Activated CD4-positive, alpha-beta T cell treated with anti-CD3 and anti-CD28 coated beads, Interleukin-2, amount 50 U/mL, for 24 hours (primary cell): Measurements from ENCODE around the gene CTNNA3.
"Not testable (repeated sequence)": the region's sequence is repeated elsewhere in the genome, so short reads cannot be mapped to it uniquely, and the experiment has no call there.

Experiments used
- DNase-seq, 2 donors: peaks; one replicate each; pipeline ENCODE4 v3.0.0-alpha.2; 2020; ENCODE audit warnings: low read depth in 1 of 2, low spot score in 1 of 2

The CTNNA3 gene

DNA sequence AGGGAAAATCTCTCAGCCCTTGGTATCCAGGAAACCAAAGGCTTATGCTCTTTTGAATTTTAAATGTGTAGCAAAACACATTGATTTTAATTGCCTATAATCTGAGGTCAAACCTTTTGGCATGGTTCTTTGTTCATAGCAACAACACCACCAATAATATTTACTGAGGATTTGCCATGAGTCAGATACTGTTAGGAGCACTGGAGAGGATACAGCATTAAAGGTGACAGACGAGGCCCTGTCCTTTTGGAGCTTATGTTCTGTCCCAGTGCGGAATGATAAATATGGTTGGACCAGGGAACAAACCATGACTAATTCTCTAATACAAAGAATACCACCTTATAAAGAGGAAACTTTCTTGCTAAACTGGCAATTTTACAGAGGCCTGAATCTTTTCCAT is 176.6 kb downstream of the CTNNA3 start:
- DNase-seq = no peak

DNA sequence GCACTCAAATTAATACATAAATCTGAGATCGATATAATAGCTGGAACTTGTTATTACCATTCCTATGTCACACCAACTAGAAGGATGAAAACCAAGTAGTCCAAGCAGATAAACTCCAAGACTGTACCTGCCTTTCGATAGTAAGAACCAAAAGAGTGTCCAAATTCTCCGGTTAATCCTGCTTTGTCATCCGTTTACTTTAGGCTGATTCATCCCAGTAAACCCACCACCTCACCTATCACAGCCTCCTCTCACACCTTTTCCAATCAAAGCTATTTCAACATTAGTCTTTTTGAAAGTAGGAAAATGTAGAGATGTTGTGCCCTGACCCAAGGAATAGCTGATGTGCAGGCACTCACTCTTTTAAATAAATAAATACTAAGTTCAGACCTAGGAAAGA is 177.2 kb downstream of the CTNNA3 start:
- no peak for DNase-seq

DNA sequence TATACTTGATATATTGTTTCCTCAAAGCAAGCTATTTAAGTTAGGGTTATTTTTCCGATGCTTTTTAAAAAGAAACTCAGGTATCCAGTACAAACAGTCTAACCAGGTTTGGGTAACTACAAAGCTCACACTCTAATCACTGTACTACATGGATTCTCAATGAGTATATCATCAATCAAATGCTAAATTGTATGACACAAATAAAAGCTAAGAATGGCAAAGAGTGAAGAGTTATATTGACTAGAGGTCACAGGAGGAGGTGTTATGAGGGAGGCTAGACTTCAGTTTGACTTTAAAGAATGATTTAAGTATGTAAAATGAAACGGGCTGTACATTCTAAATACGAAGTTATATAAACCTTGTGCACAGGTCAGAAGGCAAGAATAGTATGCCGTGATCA is 178.0 kb downstream of the CTNNA3 start:
- no peak for DNase-seq

DNA sequence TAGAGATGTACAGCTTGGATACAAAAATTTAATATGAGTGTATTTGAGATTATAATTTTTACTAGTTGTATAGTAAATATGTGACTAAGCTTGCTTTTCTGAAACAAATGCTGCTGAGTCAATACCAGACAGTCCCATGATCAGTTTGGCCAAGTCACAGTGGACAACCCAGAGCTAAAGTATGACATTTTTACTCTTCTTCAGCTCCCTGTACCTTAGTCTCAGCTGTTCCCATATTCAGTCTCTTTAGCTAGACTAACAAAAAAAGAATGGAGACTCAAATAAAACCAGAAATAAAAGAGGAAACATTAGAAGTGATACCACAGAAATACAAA is 189.3 kb downstream of the CTNNA3 start:
- DNase-seq = no peak

DNA sequence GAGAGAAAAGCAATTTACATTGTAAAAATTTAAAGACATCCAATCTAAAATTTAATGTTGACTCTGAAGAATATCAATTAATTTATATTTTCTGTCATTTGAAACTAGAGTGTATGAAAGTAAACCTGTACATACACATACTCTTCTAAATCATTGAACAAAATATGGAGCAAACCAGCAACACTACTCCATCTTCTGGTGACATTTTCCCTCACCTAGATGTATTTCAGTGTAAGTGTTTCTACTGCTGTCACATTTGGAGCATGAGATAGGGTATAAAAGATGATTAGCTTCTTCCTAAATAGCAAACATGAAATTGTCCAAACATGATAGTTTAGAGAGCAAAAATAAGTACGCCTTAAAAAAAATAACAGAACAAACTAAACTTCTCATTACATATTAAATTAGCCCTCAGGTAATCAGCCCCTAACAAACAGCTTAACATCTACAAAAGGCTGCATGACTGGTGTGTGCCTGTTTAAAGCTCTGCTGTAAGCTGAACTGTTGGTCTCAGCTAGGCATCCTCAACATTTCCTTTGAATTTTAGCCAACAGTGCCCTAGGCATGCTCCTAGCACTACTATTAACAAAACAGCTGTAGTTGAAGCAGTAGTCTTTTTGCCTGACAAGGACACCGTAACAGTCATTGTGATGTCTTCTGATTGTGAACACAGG is 189.8 kb downstream of the CTNNA3 start:
- no peak for DNase-seq

DNA sequence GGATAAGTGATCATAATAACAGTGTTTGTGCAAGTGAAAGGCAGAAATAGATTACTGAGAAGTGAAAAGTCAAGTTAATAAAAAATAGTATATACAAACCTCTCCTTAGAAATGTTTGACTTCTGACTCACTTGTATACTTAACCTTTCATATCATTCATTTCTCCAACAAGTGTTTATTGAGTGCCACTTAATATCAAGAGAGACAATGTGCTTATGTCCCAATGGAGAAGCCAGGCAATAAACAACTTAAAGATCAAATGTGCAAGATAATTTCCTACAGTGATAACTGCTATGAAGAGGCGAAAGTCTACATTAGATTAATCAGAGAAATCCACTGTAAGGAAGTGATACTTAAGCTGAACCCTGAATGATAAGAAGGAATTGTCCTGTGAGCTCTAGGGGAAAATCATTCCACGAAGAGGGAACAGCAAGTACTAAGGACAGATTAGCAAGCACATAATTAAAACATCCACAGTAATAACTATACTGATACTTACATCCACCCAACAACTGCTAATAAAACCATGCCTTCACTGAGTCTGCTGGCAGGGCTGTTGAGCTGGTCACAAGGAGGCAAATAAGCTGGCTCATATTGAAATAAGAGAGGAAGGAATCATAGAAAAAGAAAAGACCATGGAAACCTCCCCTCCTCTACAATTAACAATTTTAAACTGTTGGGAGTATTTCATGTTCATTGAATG is 203.5 kb downstream of the CTNNA3 start:
- no peak for DNase-seq

DNA sequence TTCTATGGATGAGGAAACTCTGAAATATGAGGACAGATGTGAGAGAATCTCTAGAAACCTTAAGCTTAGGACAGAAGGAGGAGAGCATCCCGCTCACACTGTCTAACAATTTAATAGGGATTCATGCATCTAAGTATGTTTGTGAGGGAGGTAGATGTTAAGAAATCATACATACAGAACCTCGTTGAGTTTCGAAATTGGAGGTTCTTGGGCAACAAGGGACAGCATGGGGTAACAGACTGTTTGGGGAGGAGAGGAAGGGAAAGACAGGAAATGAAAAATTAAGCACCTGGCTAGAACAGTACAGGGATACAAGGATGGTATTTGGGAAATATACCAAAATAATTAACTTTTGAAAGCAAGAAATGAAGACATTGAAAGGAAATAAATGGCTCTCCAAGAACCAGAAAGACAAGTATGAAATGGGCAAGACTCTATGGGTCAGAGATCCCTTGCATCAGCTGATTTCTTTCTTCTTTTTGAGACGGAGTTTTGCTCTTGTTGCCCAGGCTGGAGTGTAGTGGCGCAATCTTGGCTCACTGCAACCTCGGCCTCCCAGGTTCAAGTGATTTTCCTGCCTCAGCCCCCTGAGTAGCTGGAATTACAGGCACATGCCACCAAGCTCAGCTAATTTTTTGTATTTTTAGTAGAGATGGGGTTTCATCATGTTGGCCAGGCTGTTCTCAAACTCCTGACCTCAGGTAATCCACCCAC is 207.9 kb downstream of the CTNNA3 start:
- DNase-seq = no peak

DNA sequence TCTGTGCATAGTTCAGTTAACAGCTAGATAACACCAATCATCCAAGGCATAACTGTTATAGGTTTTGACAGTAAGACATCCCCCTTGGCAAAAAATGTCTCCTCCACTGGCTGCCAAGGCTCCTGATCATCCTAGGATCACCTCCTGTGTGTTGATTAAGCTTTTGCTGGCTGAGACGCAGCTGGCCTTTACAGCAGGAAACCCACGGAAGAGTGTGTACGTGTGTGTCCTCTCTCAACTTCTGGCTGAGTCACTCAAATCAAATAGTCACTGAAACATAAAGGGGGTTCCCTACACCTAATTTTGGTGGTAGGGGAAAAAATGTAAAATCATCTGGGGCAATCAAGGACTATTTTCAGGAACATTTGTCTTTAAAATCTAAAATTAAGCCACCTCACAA is 208.8 kb downstream of the CTNNA3 start:
- DNase-seq = no peak

DNA sequence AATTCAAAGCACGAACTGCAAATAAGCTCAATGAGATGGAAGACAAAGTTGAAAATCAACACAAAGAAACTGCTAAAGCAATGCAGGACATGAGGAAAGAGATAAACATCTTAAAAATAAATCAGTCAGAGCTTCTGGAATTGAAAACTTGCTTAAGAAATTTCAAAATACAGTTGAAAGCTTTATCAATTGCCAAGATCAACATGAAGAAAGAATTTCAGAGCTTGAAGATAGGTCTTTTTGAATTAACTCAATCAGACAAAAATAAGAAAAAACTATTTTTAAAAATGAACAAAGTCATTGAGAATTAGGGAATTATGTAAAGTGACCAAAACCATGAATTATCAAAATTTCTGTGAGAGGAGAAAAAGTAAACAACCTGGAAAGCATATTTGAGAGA is 218.1 kb downstream of the CTNNA3 start:
- no peak for DNase-seq

DNA sequence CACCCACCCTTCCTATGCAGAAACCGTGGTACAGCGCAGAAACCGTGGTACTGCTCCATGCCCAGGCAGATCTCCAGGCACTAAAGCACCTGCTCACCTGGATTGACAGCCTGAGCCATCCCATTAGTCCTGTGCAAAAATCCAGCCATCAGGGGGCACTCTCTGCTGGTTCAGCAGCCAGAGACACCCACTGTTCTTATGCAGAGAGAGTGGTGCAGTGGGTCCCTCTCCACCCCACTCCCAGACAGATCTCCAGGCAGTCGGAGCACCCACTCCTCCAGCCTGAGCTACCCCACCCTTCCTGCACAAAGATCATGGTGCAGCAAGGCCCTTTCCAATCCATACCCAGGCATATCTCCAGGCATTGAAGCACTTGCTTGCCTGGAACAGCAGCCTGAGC is 219.8 kb downstream of the CTNNA3 start:
- no peak for DNase-seq

DNA sequence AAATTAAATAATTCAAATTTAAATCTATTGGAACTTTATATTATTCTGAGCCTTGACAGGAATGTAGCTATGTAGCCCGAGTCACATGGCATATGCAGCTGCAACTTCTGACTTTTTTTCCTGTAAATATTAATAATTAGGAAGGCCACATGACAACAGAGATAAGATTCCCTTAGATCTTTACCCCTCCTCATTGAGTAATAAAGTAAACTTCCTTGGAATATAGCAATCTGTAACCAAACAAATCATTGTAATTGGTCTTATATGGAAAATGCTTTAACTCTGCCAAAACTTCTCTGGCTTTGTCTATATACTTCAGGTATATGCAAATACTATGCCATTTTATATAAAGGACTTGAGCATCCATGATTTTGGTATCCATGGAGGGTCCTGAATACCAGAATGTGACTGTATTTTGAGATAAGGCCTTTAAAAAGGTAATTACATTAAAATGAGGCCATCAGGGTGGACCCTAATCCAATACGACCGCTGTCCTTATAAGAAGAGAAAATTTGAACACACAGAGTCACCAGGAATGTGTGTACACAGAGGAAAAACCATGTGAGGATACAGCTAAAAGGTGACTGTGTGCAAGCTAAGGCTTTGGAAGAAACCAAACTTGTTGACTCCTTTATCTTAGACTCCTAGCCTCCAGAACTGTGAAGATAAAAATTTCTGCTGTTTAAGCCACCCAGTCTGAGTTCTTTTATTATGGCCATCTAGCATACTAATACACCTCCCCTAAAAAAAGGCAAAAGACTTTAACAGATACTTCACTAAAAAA is 222.0 kb downstream of the CTNNA3 start:
- no peak for DNase-seq

DNA sequence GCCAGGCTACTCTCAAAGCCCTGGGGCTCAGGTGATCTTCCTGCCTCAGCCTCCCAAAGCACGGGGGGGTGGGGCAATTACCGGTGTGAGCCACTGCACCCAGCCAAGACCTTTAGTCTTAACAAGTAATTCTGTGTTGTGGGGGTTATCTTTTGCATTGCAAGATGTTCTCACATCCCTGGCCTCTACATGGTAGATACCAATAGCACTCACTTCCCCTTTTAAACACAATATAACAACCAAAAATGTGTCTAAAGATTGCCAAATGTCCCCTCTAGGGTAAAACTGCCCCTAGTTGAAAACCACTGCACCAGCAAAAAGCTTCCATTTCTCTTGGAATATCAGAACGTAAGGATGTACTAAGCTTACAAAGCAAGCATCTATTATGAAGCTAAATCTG is 225.0 kb downstream of the CTNNA3 start:
- no peak for DNase-seq

DNA sequence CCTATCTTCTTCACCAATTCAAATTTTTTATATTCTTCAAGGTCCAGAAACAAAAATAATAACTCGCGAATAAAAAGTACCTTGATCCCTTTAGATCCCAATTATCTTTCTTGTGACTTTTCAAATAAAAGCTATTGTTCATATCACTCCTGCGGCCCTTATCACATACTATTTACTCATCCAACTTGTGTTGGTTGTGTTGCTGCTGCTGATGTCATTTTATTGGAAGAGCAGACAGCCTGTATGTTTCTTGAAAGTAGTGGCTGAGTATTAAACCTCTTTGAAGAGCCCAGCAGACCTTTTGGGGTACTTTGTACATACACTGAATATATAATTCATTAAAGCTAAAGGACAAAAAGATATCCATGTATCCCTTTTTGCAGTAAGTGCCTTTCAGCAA is 231.7 kb downstream of the CTNNA3 start:
- no peak for DNase-seq

DNA sequence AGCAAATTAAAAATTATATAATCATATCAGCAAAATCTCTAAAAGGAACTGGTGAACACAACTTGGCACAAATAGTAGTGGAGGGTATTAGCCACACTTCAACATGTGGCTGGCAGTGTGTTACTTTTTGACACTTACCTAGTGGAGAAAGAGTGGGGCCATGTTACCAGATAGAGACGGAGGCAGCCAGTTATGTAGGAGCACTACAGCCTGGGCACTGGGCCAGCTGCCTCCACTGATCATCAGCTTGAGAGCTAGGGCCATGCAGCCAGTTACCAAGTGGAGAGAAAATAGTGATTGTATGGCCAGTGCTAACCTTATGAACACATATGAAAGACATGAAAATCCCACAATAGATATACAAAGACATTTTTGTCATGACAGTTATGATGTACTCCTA is 243.1 kb downstream of the CTNNA3 start:
- no peak for DNase-seq

DNA sequence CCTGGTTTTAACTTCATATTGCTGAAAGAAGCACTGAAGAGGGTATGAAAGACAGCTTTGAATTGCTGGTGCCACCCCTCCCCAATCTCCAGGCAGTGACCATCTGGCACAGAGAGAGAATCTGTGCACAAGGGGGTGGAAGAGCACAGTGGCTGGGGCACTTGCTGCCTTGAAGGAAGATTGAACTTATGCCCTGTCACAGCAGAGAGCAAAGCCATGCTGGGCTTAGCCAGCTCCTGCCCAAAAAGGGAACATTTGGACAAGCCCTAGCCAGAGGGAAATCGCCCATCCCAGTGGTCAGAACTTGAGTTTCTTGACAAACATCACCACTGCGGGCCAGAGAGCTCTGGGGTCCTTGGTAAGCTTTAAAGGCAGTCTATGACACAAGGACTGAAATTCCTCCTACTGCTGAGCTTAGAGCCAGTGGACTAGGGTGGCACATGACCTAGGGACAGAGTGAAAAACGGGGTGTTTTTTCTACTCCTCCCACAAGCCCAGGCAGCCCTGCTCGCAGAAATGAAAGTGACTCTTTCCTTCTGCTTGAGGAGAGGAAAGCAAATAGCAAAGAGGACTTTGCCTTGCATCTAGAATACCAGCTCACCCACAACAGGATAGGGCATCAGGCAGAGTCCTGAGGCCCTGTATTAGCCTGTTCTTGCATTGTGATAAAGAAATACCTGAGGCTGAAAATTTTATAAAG is 257.2 kb downstream of the CTNNA3 start:
- DNase-seq = no peak

DNA sequence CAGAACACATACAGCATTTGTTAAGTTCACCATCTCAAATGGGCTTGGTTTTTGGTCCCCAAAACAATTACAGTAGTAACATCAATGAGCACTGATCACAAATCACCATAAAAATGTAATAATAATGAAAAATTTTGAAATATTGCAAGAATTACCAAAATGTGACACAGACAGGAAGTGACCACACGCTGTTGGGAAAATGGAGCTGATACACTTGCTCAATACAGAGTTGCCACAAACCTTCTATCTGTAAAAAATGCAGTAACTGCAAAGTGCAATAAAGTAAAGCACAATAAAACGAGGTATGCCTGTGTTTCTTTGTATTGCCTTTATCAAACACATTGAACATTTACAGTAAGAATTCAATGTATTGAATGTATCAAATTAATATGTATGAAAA is 262.7 kb downstream of the CTNNA3 start:
- DNase-seq = no peak

DNA sequence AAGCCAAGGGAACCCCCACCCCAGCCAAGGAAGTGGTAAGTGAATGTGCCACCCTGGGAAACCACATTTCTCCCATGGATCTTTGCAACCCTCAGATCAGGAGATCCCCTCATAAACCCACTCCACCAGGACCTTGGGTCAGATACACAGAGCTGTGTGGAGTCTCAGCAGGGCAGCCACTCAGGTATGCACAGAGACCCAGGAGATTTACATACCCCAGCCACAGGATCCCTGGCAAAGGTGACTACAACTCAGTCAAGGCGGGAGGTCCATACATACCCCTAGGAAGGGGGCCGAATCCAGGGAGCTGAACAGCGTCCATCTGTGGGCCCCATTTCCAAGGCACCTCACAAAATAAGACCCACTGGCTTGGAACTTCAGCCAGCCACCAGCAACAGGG is 293.4 kb downstream of the CTNNA3 start:
- DNase-seq = no peak

DNA sequence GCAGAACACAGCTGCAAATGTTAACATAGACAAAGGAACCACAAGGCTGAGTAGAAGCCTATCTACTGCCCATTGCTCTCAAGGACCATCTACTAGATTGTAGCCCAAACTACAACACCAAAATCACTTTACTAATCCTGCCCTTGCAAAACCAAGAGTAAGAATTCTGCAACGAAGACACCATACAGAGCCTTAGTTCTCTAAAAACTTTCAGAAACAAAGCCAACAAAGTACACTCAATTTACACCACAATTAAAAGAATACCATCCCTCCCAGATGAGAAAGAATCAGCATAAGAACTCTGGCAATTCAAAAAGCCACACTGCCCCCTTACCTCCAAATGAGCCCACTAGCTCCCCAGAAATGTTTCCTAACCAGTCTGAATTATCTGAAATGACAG is 294.3 kb downstream of the CTNNA3 start:
- DNase-seq = no peak

DNA sequence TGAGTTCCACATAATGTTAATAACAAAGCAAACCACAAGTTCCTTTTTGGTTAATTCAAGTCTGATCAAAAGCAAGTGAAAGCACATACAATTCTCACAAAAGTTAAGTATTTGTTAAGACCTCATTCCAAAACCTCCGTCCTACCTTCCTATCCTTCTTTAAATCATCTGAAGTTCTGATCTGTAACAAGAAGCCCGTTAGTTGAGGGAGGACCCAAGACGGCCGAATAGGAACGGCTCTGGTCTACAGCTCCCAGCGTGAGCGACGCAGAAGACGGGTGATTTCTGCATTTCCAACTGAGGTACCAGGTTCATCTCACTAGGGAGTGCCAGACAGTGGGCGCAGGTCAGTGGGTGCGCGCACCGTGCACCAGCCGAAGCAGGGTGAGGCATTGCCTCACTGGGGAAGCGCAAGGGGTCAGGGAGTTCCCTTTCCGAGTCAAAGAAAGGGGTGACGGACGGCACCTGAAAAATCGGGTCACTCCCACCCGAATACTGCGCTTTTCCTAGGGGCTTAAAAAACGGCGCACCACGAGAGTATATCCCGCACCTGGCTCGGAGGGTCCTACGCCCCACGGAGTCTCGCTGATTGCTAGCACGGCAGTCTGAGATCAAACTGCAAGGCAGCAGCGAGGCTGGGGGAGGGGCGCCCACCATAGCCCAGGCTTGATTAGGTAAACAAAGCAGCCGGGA is 309.0 kb downstream of the CTNNA3 start:
- not testable (repeated sequence) for DNase-seq

DNA sequence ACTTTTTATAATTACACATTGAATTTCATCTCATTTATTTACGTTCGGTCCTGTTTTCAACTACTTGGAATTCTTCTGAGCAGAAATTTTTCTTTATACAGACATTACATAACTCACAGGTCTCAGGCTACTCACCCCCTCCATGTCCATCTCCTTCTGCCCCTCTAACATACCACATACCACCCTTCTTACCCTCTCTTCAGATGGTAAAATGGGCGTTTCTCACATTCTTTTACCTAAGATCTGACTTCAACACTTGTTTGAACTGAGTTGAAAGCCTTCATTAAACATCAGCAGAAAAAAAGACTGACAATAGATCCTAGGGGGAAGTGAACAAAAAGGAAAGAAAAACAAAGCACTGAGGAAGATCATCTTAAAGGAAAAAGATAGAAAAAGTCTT is 309.7 kb downstream of the CTNNA3 start:
- DNase-seq = no peak

DNA sequence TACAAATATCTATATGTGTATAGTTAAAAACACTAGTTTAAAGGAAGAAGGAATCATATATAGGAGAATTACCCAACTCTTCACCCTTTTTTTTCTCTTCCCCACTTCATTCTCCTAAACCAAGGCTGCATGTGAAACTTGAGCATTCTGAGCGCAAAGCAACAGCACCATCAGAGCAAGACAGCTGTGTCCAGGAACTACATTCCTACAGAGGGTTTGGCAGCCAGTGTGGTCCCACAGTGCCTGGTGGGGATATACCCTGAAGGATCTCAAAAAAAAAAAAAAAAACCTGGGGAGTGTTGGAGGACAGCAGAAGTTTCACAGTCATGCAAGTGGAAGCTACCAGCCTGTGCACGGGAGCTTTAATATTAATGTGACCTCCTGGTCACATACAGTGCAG is 310.4 kb downstream of the CTNNA3 start:
- DNase-seq = no peak
